ENCODE results near the gene HSPA14.
A peak's percentile ranks its signal among the peaks of the same experiment; 100 is the strongest.
"Not testable (repeated sequence)": the region's sequence is repeated elsewhere in the genome, so short reads cannot be mapped to it uniquely, and the experiment has no call there.

HSPA14 gene

DNA sequence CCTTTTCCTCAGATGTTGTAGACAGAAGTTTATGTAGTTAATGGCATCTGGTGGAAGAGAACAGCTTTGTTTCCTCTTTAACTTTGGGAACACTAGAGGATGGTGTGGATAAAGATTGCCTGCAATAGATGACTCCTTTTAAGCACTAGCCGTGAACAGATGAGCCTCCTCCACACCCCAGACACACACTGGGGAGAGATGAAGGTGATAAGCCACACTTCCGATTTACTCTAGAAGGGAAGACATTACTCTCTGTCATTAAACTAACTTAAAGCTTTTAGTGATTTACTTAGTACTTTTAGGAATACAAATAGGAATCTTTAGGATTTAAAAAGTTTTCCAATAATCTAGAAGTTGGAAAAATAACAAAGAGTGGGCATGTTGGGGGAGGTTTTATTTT, 6.8 kb downstream of the HSPA14 start:
- H2AFZ ChIP-seq (ENCODE audit: low read depth, low read length): no peak overlapping the region
- no peaks in the 10 kb centered on the region for H3K27me3 ChIP-seq (ENCODE audit: insufficient read depth, low read length)
- H3K4me3 ChIP-seq (ENCODE audit: low read length): no peak overlapping the region
- peaks cover 64% of the 10 kb centered on the region for H3K36me3 ChIP-seq (ENCODE audit: insufficient read depth, low read length)
- H3K9me3 ChIP-seq (ENCODE audit: low read length): no peaks in the 10 kb centered on the region
- H3K4me1 ChIP-seq (ENCODE audit: insufficient read depth, low read length): peaks cover 3% of the 10 kb centered on the region

DNA sequence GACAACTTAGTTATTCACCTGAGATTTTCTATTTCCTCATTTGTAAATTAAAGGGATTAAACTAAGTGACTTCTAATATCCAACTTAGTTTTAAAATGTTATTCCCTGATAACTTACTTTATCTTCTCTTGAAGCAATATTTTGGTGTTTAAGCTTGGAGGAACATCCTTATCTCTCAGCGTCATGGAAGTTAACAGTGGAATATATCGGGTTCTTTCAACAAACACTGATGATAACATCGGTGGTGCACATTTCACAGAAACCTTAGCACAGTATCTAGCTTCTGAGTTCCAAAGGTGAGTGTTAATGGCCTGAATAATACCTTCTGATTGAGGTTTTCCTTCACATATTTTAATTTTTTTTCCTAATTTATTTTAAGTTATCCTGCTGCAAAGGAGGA, 14.1 kb downstream of the HSPA14 start:
- H3K9me3 ChIP-seq (ENCODE audit: low read length): no peaks in the 10 kb centered on the region
- no peak overlapping the region for H3K4me3 ChIP-seq (ENCODE audit: low read length)
- H3K27me3 ChIP-seq (ENCODE audit: insufficient read depth, low read length): no peaks in the 10 kb centered on the region
- H2AFZ ChIP-seq (ENCODE audit: low read depth, low read length): no peak overlapping the region
- H3K36me3 ChIP-seq (ENCODE audit: insufficient read depth, low read length): peaks cover 41% of the 10 kb centered on the region
- H3K4me1 ChIP-seq (ENCODE audit: insufficient read depth, low read length): no peaks in the 10 kb centered on the region

DNA sequence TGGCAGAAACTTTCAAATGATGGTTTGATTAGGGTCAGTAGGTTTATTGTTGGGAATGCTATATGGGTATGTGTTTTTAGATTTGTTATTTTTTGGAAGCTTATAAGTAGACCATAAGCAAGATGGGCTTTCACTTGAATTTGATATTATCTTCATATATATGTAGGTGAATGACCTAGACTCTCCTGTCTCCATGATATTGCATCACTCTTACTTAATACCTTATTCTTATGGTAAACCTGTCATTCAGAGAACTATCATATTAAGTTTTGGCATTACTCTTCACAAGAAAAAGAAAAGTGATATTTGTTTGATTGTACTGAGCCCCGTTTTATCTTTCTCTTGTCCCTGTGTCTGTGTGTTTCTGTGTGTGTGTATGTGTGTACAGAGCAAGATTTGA, 17.3 kb downstream of the HSPA14 start:
- Histone ChIP-seq H3K4me1 (ENCODE audit: insufficient read depth, low read length) (no peaks in the 10 kb centered on the region), H2AFZ (ENCODE audit: low read depth, low read length) (no peak overlapping the region), H3K4me3 (ENCODE audit: low read length) (no peak overlapping the region), H3K36me3 (ENCODE audit: insufficient read depth, low read length) (peaks cover 39% of the 10 kb centered on the region), H3K27me3 (ENCODE audit: insufficient read depth, low read length) (no peaks in the 10 kb centered on the region), H3K9me3 (ENCODE audit: low read length) (no peaks in the 10 kb centered on the region)

DNA sequence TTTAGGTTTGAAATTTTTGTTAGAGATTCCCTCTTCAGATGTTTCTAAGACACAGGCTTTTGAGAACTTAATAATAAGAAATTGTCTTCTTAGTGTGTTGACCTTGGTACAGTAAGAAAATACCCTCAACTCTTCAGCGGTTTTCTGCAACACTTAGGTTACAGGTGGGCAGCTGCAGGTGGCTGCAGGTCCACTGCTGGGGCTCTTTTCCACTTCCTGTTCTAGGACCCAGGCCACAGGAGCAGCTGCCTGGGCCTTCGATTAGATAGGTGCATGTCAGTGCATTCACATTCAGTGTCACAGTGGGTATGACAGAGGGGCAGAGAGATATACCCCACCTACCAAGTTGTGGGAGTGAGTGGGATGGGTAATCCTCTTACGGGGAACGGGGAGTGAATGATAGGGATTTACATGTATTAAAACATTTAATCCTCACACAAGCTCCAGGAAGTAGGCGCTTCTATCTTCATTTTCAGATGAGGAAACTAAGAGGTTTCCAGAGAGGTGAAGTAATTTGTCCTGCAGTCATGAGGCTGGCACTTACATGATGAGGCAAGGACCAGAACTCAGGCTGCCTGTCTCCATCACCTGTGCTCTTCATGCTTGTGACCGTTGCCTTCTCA, 20.3 kb downstream of the HSPA14 start:
- H3K36me3 ChIP-seq (ENCODE audit: insufficient read depth, low read length): peaks cover 33% of the 10 kb centered on the region
- no peak overlapping the region for H3K4me3 ChIP-seq (ENCODE audit: low read length)
- no peaks in the 10 kb centered on the region for H3K27me3 ChIP-seq (ENCODE audit: insufficient read depth, low read length)
- H3K9me3 ChIP-seq (ENCODE audit: low read length): no peaks in the 10 kb centered on the region
- no peak overlapping the region for H2AFZ ChIP-seq (ENCODE audit: low read depth, low read length)
- no peaks in the 10 kb centered on the region for H3K4me1 ChIP-seq (ENCODE audit: insufficient read depth, low read length)

DNA sequence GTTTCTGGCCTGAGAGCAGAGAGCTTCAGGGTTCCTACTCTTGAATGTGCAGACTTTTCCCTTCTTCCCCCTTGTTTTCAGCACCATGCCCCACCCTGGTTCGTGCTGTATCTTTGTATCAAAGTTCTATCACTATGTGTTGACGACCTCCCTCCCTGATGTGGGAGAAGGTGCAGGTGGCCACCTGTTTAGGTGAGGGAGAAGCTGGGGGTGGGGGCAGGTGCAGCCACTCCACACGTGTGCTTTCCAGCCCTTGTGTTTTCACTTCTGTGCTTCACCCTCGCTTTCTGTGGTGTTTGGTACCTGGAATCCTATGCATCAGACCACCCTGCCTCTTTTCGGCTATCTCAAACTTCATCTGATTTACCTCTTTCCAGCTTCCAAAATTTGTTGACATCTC, 20.9 kb downstream of the HSPA14 start:
- Histone ChIP-seq H3K4me3 (ENCODE audit: low read length) (no peak overlapping the region), H3K9me3 (ENCODE audit: low read length) (no peaks in the 10 kb centered on the region), H3K27me3 (ENCODE audit: insufficient read depth, low read length) (no peaks in the 10 kb centered on the region), H2AFZ (ENCODE audit: low read depth, low read length) (no peak overlapping the region), H3K4me1 (ENCODE audit: insufficient read depth, low read length) (no peaks in the 10 kb centered on the region), H3K36me3 (ENCODE audit: insufficient read depth, low read length) (peaks cover 32% of the 10 kb centered on the region)

DNA sequence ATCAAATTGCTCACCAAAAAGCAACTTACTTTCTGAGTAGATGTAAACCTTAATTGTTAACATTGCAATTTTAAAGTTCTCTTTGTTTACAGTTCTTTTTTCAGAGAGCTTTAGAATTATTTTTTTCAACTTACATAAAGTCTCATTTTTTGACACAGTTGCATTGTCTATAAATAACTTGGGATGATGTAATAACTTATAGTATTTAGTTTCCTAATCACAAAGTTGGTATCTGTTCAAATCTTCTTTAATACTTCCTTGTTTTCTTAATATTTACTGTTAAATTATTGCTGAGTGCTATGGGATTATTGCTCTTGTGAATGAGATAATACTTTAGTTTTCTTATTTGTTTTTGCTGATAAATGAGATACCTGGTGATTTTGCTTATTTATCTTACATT, 21.7 kb downstream of the HSPA14 start:
- peaks cover 26% of the 10 kb centered on the region for H3K36me3 ChIP-seq (ENCODE audit: insufficient read depth, low read length)
- H3K4me3 ChIP-seq (ENCODE audit: low read length): no peak overlapping the region
- H3K9me3 ChIP-seq (ENCODE audit: low read length): no peaks in the 10 kb centered on the region
- H3K4me1 ChIP-seq (ENCODE audit: insufficient read depth, low read length): no peaks in the 10 kb centered on the region
- no peak overlapping the region for H2AFZ ChIP-seq (ENCODE audit: low read depth, low read length)
- H3K27me3 ChIP-seq (ENCODE audit: insufficient read depth, low read length): no peaks in the 10 kb centered on the region

DNA sequence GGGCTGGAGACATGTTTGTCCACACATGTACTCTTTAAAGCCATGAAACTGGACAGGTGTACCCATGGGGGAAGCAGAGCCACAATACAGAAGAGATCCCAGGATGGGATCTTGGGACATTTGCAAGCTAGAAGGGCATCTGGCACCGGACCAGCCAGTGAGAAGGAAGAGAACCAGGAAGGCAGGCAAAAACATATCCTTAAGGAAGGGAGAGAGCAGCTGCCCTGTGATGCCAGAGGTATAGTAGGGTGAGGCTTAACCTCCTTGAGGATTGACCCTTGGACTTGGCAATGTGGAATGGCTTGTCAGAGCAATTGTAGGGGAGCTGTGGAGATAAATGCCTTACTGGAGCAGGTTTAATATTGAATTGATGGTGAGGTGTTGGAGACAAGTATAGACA, 22.7 kb downstream of the HSPA14 start:
- H3K4me3 ChIP-seq (ENCODE audit: low read length): no peak overlapping the region
- H3K36me3 ChIP-seq (ENCODE audit: insufficient read depth, low read length): peaks cover 24% of the 10 kb centered on the region
- H3K4me1 ChIP-seq (ENCODE audit: insufficient read depth, low read length): no peaks in the 10 kb centered on the region
- no peaks in the 10 kb centered on the region for H3K9me3 ChIP-seq (ENCODE audit: low read length)
- H3K27me3 ChIP-seq (ENCODE audit: insufficient read depth, low read length): no peaks in the 10 kb centered on the region
- no peak overlapping the region for H2AFZ ChIP-seq (ENCODE audit: low read depth, low read length)

DNA sequence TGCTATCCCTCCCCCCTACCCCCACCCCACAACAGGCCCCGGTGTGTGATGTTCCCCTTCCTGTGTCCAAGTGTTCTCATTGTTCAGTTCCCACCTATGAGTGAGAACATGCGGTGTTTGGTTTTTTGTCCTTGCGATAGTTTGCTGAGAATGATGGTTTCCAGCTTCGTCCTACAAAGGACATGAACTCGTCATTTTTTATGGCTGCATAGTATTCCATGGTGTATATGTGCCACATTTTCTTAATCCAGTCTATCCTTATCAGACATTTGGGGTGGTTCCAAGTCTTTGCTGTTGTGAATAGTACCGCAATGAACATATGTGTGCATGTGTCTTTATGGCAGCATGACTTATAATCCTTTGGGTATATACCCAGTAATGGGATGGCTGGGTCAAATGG, 26.4 kb downstream of the HSPA14 start:
- not testable (repeated sequence) for H2AFZ ChIP-seq (ENCODE audit: low read depth, low read length); H3K4me1 ChIP-seq (ENCODE audit: insufficient read depth, low read length); H3K9me3 ChIP-seq (ENCODE audit: low read length); H3K27me3 ChIP-seq (ENCODE audit: insufficient read depth, low read length); H3K4me3 ChIP-seq (ENCODE audit: low read length)
- H3K36me3 ChIP-seq (ENCODE audit: insufficient read depth, low read length): peaks cover 30% of the 10 kb centered on the region

DNA sequence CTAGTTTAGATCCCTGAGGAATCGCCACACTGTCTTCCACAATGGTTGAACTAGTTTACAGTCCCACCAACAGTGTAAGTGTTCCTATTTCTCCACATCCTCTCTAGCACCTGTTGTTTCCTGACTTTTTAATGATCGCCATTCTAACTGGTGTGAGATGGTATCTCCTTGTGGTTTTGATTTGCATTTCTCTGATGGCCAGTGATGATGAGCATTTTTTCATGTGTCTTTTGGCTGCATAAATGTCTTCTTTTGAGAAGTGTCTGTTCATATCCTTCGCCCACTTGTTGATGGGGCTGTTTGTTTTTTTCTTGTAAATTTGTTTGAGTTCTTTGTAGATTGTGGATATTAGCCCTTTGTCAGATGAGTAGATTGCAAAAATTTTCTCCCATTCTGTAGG, 26.8 kb downstream of the HSPA14 start:
- not testable (repeated sequence) for H3K4me1 ChIP-seq (ENCODE audit: insufficient read depth, low read length)
- peaks cover 32% of the 10 kb centered on the region for H3K36me3 ChIP-seq (ENCODE audit: insufficient read depth, low read length)

DNA sequence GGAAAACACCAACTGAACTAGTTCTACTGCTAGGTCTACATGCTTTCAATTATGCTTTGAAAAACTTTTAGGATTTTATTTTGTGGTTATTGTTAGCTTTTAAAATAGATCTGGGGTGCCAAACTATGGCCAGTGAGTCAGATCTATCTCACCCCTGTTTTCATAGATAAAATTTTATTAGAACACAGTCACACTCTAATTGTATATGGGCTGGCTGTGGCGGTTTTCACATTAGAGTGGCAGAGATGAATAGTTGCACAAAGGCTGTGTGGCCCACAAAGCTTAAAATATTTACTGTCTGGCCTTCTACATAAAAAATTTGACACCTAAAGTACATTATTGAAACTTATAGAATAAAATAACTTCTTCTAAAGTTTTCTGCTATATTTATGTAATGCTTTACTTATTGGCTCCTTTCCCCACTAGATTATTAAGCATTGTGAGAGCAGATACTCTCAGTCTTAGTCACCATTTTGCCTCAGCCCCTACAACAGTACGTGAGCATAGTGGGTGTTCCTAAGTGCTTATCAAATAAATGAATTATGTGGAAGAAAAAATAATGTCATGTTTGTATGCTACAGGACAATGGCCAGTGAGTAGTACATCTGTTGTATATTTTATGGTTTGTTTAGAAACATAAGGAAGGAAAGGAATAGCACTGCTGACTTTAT, 35.1 kb downstream of the HSPA14 start:
- Histone ChIP-seq H3K9me3 (ENCODE audit: low read length) (no peaks in the 10 kb centered on the region), H2AFZ (ENCODE audit: low read depth, low read length) (no peak overlapping the region), H3K4me3 (ENCODE audit: low read length) (no peak overlapping the region), H3K27me3 (ENCODE audit: insufficient read depth, low read length) (no peaks in the 10 kb centered on the region), H3K4me1 (ENCODE audit: insufficient read depth, low read length) (peaks cover 9% of the 10 kb centered on the region), H3K36me3 (ENCODE audit: insufficient read depth, low read length) (peaks cover 23% of the 10 kb centered on the region)

More for the DNA sequence above, 26.8 kb downstream of the HSPA14 start:
- not testable (repeated sequence) for H3K27me3 ChIP-seq (ENCODE audit: insufficient read depth, low read length); H3K4me3 ChIP-seq (ENCODE audit: low read length); H3K9me3 ChIP-seq (ENCODE audit: low read length); H2AFZ ChIP-seq (ENCODE audit: low read depth, low read length)

DNA sequence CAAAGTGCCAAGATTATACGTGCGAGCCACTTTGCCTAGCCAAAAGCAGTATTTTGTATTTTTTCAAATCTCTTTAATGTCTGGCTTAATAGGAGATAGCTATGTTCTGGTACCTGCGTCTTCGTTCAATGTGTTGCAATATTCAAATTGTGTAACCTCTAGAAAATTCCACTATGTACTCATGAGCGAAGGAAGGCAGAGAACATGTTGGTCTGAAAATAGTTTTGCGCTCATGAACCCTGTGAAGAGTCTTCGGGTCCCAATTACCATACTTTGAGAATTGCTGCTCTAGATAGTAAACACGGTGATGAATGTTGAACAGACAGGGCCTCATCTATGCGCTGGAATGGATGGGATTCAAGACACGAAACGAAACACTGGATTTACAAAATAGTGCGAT, 37.8 kb downstream of the HSPA14 start:
- H3K27me3 ChIP-seq (ENCODE audit: insufficient read depth, low read length): no peaks in the 10 kb centered on the region
- no peak overlapping the region for H2AFZ ChIP-seq (ENCODE audit: low read depth, low read length)

DNA sequence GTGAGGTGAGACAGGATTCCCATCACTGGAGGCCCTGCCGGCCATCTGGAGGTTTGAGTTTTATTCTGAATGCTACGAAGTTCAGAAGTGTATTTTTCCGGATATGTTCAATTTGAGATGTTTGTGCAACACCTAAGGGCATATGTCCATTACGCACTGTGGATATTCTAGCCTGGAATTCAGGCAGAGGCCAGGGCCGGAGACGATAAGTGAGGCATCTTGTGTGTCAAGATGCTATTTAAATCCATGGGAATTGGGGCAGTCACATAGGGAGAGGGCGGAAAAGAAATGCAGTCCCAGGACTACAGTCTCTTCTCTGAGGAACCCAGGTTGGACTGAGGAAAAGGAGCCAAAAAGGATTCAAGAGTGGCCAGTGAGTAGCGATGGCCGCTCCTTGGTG, 38.7 kb downstream of the HSPA14 start:
- no peaks in the 10 kb centered on the region for H3K27me3 ChIP-seq (ENCODE audit: insufficient read depth, low read length)
- peaks cover 18% of the 10 kb centered on the region for H3K4me1 ChIP-seq (ENCODE audit: insufficient read depth, low read length)
- H3K36me3 ChIP-seq (ENCODE audit: insufficient read depth, low read length): peaks cover 8% of the 10 kb centered on the region
- H2AFZ ChIP-seq (ENCODE audit: low read depth, low read length): no peak overlapping the region
- H3K9me3 ChIP-seq (ENCODE audit: low read length): no peaks in the 10 kb centered on the region
- peak overlapping the region; percentile 86 for H3K4me3 ChIP-seq (ENCODE audit: low read length)

More for the DNA sequence above, 37.8 kb downstream of the HSPA14 start:
- H3K9me3 ChIP-seq (ENCODE audit: low read length): no peaks in the 10 kb centered on the region
- peaks cover 8% of the 10 kb centered on the region for H3K36me3 ChIP-seq (ENCODE audit: insufficient read depth, low read length)
- no peak overlapping the region for H3K4me3 ChIP-seq (ENCODE audit: low read length)
- H3K4me1 ChIP-seq (ENCODE audit: insufficient read depth, low read length): peaks cover 18% of the 10 kb centered on the region

DNA sequence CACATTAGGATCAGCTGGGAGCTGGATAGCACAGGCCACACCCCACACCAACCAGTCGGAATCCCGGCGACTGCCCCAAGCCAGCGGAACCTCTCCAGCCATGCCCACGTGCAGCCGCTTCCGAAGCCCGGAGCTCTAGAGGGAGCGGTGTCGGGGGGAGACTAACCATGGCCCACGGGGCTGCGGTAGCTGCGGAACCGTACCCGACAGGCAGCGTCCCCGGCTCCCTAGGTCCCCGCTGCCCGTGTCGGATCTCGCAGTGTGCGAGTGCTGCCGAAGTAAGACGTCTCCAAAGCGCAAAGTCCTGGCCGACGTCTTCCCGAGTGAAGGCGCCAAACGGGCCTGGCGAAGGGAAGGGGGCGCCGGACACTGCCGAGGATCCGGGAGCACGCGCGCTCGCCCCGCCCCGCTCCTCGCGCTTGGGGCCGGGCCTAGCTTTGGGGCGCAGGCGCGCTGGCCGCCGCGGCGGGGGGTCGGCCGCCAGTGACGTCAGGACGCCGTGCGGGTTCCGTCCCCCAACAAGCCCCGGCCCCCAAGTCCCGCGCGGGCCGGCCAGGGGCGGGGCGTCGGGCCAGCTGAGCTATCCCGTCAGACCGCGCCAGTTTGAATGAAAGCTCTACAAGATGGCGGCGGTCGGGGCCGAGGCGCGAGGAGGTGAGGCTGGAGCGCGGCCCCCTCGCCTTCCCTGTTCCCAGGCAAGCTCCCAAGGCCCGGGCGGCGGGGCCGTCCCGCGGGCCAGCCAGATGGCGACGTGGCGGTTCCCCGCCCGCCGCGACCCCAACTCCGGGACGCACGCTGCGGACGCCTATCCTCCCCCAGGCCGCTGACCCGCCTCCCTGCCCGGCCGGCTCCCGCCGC, 40.4 kb downstream of the HSPA14 start, which contains the start of gene SUV39H2:
TSS of gene SUV39H2 (plus strand) at position 601 of the 858 bp plus-strand sequence. CDS start at position 624, 23 bp downstream.
- Histone ChIP-seq H3K9me3 (ENCODE audit: low read length) (no peaks in the 10 kb centered on the region), H3K4me1 (ENCODE audit: insufficient read depth, low read length) (peaks cover 18% of the 10 kb centered on the region), H3K4me3 (ENCODE audit: low read length) (peak within 1 kb of the TSS; percentile 86), H2AFZ (ENCODE audit: low read depth, low read length) (peak within 1 kb of the TSS; percentile 86), H3K27me3 (ENCODE audit: insufficient read depth, low read length) (no peaks in the 10 kb centered on the region), H3K36me3 (ENCODE audit: insufficient read depth, low read length) (peaks cover 10% of the 10 kb centered on the region)

All from neuron (in vitro differentiated cells).